HL-60 (cell line): Measurements from ENCODE around the gene MANF.

Experiments used
- POLR2AphosphoS5 ChIP-seq: IDR thresholded peaks from 2 replicates; pipeline ENCODE4 v1.6.1; 2012; ENCODE audit warnings: low read depth
- TF ChIP-seq, protein P1 (sequence below): IDR thresholded peaks from one replicate; pipeline ENCODE4 v1.5.1; 2011; ENCODE audit warnings: low read length, control low read depth, inconsistent platforms; ENCODE audit not compliant: insufficient read depth

GRCh38 chr3:51389423-51390183, 4.5 kb downstream of the MANF start:
- TF ChIP-seq, protein P1, sequence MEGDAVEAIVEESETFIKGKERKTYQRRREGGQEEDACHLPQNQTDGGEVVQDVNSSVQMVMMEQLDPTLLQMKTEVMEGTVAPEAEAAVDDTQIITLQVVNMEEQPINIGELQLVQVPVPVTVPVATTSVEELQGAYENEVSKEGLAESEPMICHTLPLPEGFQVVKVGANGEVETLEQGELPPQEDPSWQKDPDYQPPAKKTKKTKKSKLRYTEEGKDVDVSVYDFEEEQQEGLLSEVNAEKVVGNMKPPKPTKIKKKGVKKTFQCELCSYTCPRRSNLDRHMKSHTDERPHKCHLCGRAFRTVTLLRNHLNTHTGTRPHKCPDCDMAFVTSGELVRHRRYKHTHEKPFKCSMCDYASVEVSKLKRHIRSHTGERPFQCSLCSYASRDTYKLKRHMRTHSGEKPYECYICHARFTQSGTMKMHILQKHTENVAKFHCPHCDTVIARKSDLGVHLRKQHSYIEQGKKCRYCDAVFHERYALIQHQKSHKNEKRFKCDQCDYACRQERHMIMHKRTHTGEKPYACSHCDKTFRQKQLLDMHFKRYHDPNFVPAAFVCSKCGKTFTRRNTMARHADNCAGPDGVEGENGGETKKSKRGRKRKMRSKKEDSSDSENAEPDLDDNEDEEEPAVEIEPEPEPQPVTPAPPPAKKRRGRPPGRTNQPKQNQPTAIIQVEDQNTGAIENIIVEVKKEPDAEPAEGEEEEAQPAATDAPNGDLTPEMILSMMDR: no peak
- TF ChIP-seq POLR2AphosphoS5: no peak; the same call in 1 of the 2 replicates
